GM19395 (cell line): Measurements from ENCODE around the gene PALS2.

Experiments
- ATAC-seq: cut with Tn5 transposase; IDR thresholded peaks from one replicate; pipeline ENCODE4 v1.9.1; 2021; ENCODE audit warnings: mild to moderate bottlenecking, moderate library complexity; ENCODE audit not compliant: unreplicated experiment

Gene PALS2, protein sequence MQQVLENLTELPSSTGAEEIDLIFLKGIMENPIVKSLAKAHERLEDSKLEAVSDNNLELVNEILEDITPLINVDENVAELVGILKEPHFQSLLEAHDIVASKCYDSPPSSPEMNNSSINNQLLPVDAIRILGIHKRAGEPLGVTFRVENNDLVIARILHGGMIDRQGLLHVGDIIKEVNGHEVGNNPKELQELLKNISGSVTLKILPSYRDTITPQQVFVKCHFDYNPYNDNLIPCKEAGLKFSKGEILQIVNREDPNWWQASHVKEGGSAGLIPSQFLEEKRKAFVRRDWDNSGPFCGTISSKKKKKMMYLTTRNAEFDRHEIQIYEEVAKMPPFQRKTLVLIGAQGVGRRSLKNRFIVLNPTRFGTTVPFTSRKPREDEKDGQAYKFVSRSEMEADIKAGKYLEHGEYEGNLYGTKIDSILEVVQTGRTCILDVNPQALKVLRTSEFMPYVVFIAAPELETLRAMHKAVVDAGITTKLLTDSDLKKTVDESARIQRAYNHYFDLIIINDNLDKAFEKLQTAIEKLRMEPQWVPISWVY

DNA sequence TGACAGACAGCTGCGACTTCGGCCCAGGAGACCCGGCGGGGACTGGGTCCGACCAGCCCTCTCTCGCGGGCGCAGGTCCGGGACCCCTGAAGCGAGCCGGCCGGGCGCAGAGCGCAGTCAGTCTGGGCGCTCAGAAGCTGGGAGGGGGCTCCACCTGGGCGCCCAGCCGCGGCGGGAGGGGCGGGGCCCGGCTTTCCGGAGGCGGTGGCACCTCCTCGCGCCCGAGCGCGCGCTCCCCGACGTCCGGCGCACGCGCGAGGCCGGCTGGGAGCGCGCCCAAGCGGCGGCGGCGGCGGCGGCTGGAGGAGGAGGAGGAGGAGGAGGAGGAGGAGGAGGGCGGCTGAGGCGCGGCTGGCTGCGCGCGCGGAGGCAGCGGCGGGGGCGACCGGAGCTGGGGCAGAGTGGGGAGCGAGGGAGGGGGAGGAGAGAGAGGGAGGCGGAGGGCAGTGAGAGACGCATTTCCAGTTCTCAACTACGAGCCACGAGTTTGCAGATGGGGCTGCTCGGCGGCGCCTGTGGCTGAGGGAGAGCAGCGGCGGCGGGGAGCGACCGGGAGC, at the start of gene PALS2:
TSS of gene PALS2 (plus strand) at position 456 of the 557 bp plus-strand sequence. CDS start 50,216 bp downstream, outside the sequence.
- ATAC-seq = peak; percentile 45

DNA sequence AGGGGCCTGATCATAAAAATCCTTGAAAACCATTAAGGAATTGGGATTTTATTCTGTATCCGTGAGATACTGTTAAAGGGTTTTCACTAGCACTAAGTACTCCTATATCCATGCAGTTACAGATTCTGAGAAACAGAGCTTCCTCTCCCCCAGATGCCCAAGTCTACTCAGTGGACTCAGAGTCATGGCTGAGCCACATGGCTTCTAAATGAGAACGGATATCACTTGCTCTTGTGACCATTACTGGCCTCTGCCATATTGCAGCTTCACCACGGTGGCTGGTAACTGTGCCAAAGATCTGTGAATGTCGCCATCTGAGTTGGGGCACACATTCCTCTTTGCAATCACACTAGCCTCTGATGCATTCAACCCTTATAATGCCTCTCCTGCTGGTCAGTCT, 42.0 kb upstream of the PALS2 start:
- ATAC-seq = no peak

DNA sequence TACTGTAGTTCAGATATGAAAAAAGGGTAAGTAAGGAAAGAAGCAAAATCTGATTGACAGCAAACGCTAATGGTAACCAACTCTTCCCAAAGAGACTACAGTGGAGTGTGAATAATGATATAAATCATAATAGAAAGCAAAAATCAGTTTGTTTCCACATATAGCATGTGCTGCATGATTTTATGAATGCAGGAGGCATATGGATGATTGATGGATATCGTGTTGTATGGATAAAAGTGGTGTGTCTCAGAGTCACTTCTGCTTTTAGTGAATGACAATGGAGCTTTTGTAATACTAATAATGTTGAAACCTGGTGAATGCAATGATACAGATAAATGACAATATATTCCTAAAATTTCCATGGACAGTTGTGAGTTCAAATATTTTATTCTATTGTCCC, 36.6 kb upstream of the PALS2 start:
- ATAC-seq = no peak

DNA sequence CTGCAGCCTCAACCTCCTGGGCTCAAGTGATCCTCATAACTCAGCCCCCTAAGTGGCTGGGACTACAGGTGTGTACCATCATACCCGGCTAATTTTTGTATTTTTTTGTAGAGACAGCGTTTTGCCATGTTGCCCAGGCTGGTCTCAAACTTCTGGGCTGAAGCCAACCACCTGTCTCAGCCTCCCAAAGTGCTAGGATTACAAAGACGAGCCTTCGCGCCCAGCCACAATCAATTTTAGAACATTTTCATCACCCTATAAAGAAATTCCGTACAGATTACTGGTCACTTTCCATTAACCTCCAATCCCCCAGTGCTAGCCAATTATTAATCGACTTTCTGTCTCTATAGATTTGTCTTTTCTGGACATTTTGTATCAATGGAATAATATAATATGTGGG, 32.3 kb upstream of the PALS2 start:
- ATAC-seq = no peak

DNA sequence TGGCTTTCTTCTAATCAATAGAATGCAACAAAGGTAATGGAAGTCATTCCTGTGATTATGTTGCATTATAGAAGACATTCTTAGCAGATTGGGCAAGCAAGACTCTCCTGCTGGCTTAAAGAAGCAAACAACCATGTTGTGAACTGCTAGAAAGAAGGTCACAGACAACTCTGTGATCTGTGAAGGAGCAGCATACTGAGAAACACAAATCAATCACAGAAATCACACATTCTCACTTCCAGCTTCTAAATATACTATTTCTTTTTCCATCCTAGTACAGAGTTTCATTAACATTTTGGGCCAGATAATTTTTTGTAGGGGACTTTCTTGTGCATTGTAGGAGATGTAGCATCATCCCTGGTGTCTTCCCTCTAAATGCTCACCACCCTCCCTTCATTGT, 28.0 kb upstream of the PALS2 start:
- ATAC-seq = no peak

DNA sequence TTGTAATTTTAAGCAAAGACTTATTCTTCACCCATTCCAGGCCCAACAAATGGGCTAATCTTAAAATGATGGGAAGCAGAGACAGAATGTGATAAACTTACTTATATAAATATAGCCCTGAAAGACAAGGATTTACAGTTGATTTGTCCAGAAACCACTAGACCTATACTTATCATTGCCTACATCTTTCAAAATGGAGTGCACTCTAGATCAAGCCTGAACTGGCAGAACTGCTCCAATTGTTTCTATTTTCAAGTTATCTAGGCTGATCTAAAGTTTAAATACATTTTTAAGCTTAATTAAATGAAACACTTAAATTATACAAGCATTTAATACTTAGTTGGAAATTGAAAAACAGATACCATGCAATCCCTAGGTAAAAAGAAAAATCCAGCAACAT, 24.9 kb upstream of the PALS2 start:
- no peak for ATAC-seq

DNA sequence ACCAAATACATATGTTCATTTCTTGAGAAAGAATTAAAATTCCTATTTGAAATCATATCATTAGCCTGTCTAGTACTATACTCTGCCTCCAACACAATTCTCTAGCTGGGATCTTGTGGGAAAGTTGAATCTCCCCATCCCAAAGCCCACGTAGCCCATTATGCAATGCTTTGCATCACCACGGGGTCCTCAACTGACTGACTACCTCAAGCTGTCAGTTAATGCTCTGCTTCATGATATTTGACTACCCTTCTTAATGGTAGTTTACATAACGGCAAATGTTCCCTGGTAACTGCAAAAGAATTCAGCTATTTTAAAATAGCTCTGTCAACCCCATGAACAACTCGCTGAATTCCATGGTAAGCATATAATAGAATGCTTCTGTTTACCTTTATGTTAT, 23.3 kb upstream of the PALS2 start:
- ATAC-seq = no peak

DNA sequence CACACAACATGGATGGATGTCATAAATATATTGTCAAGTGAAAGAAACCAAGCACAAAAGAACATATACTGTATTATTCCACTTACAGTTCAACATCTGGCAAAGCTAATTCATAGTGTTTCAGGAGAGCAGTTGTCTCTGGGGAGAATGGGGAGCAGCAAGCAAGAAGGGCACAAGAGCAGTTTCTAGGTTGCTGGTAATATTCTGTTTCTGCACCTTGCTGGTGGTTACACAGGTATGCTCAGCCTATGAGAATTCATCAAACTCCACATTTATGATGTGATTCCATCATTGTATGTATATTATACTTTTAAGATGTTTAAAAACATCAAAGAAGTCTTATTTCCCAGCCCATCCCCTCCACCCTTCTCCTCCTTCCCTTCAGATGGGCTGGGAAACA, 18.1 kb upstream of the PALS2 start:
- ATAC-seq = no peak

DNA sequence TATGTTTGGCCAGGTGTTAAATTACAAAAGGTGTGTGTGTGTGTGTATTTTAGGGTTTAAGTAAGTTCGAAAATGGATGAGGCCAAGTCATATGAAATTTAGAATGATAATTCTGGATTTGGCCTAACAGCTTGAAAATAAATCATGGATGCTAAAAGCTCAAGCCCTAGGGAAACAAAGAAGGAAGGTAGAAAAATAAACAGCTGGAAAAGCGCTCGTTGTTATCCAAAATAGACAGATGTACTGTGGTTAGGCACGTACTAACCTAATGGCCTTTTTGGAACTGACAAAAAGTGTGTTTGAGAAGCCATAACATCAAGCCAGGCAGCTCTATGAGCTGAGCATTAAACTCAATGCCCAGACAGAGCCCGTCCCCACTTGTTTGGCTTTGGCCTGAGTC, 17.5 kb upstream of the PALS2 start:
- ATAC-seq = no peak

DNA sequence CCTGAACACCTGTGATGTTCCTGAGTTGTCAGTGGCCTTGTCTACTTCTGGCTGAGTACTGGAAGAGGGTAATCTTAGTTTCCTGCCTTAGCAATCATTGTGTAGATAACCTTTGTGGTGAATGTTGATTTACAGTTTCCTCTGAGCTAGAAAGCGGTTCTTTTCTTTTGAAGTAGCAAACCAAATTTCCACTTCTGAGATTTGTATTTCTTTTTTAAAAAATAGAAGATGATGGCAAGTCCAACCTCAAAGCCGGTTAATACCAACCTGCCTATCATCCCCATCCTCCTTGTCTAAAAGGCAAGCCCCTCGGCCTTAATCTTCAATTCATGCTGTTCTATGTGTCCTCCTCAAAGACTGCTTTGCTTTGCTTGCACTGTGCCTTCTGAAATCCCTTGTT, 12.5 kb upstream of the PALS2 start:
- no peak for ATAC-seq

DNA sequence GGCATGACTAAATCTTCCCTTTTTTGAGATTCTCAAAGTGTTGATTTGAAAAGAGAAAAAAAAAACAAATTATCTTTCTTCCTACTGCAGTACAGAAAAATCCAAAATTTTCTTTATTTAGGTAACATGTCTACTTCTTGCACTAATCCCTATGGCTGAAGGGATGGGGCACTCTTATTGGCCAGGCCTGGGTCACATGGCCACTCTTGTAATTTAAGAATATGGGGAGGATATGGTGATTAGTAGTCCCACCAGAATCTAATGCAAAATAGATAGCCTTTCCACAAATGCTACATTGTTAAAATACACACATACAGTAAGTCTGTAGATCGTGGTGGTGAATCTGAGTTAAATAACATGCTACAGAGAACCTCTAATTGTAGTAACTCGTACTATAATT, 7.0 kb upstream of the PALS2 start:
- no peak for ATAC-seq

DNA sequence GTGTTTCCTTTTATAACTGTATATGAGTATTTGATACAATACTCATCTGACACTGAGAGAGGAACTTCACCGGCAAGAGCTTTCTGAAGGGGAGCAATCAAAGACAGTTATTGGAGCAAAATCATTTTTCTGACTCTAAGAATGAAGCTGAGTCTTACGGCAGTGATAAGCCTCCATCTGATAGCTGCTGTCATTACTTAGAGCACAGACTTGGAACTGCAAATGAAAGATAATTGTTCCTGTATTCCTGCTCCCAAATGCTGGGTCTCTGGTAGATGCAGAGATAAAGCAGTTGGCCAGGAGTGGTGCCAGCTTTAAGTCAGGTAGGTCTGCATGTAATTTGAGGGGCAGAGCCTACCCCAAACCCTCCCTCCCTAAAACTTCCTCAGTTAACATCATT, 2.3 kb upstream of the PALS2 start:
- no peak for ATAC-seq

DNA sequence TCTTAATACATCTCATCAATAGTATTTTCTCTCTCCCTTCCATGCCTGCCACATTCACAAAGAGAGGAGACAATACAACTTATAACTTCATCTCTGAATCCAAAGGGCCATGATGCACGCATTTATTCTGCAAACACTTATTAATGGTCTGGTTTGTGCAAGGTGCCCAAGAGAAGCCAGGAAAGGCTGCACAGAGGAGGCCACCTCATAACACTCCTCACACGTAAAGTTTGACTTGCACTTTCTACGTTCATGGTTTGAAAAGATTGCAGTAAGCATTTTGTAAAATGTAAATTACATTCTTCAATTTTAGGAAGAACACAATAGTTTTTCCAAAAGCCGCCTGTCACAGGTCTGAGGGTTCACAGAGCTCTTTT, 1.2 kb upstream of the PALS2 start:
- ATAC-seq = no peak

DNA sequence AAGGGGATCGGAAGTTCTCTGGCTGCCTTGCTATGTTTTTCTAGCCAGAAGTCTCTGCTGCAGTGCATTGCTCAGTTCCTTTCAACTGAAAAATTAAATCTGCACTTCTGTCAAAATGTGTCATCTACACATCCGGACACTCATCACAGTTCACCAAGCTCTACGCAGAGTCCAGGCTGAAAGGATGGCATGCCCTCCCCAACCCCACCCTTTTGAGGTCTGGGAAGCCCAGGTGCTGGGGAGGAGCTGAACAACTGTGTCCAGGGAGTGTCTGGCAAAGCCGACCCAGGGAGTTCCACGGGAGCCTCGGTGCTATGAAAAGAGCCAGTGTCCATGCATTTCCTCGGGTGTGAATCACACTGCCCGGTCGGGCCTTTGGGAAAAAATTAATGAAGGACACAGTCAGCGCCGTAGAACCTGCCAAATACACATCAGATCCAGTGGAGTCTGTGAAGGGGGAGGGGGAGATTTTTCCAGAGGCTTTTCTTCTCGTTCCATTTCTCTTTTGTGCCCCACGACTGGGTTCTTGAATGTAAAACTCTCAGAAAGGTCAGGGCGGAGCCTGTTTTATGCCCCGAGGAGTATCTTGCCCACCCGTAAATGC, 757 bp upstream of the PALS2 start:
- no peak for ATAC-seq

DNA sequence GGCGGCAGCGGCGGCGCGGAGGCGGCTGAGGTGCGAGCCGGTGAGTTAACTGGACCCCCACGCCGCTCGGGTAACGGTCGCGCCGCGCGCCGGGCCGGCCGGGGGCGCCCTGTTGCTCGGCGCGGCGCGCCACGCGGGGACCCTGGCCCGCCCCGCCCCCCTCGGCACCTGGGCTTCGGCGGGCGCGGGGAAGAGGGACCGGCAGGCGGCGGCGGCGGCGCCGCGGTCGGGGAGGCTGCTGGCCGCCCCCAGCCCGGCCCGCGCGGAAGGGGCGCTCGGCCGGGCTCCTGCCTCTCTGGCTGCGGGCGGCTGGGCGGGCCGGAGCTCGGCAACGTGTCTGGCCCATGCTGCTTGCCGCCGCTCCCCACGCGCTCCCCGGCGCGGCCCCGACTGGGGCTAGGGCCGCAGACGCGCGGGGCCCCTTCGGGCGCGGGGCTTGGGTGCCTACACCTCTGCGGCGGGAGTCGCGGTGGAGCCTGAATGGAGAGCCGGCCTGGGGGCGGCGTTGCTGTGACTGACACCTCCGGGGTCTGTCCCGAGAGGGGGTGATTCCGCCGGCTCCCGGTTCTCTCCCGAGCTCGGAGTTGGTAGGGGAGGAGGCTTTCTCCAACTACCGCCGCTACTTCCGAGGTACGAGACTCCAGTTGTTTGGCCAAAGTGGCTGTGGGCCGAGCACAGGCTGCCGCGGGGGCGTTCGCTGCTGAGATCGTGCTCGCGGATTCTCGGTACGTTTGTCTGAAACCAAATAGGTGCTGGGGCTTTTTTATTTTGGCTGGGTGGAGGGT, 494 bp downstream of the PALS2 start:
- ATAC-seq = peak; percentile 38

DNA sequence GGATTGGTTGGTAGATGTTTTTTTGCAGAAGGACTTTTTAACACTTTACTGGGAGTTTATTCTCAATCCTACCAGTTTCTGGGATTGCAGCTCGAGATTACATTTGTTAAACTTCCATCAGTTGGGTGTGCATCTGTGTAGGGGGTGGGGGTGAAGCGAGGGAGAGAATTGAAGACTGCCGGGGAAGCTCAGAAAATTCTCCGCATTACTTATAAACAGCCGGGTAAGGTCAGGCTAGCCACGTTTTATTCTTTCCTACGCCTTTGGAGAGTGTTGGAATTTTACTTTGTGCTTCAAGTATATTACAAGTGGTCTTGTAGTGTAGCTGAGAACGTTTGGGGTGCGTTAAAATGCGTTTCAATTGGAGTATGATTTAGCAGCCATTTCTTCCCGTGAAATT, 1.1 kb downstream of the PALS2 start:
- no peak for ATAC-seq

DNA sequence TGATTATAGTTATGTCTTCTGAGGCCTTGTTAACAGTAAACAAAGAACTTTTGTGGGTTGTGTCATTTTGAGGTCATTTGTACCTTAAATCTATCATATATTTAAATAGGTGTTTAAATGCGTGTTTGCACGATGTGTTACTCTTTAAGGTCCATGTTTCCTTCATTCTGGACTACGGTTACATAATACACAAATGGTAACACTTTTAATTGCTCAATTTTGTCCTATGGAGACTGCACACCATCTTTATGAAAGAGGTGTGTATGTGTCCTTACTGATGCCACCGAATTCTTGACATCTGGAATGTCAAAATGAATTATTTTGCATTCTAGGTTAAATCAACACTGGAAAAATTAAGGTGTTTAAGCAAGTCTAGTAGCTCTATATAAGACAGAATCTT, 1.7 kb downstream of the PALS2 start:
- no peak for ATAC-seq

DNA sequence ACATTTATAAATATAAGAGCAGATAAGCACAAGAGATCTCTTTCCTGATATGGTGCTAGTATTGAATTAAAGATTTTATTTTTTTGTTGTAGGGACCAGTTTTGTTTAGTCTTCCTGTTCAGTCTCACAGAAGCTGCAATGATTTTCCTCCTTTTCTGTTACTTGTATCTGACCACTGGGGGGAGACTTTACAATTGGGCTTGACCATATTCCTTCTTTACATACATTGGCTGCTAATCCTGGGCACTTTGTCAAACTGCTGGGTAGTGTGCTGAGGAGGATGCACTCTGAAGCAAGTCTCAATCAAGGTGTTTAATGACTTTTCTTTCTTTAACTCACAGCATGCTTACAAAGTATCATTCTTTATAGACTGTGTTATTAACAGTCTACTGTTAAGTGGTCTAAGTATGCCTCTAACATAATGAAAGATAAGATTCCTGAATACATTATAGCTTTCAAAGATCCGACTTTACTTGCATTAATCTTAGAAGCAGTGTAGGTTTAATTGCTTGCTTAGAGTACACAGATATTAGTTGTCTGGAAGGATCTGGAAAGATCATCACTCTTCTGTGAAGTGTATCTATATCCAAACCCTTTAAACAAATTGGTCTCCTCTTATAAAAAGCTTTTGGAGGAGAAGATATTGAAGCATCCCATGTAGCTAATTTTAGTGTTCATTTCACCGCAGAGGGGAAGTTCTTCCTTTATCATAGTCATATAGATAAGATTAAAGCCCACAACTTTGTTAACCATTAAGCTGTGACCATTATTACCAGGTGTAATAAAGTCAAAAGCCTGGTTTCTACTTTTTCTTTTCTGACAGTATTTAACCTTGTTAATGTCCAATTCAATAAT, 3.1 kb downstream of the PALS2 start:
- peak; percentile 38 for ATAC-seq

DNA sequence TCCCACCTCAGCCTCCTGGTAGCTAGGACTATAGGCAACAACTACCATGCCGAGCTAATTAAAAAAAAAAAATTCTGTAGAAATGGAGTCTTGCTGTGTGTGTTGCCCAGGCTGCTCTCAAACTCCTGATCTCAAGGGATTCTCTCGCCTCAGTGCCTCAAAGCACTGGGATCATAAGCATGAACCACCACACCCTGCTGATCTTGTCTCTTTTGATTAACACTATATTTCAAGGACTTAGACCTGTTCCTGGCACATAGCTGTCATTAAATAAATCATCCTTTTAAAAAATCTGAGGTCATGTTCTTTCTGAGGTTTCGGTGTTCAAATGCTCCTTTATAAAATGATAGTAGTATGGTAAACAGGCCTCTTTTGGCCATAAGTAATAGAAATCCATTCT, 4.8 kb downstream of the PALS2 start:
- ATAC-seq = no peak

DNA sequence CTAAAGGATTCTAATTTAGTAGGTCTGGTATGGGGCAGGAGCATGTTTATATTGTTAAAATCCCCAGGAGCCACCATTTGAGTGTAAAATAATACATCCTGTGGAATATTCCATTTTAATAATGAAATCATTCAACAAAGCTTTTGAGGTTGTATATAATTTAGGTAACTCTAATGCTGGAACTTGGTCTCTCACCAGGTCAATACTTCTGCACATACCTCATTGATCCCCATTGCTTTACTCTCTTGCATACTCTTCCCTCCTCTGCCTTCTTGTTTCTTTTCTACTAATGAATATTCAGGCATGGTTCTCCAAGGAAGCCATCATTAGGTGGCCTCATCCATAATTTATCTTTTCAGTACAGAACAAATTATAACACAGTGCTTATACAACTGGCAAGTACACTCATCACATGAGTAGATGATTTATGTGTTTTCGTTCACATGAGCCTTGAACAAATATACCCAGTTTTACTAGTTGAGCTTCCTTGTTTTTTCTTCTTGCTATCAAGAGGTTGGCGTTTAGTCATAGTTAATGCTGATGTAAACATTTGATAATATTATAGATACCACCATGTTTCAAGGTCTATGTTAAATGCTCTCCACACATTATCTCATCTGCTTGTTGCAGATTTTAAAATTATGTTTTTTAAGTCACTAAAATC, 7.2 kb downstream of the PALS2 start:
- no peak for ATAC-seq
